Activated CD4-positive, alpha-beta T cell treated with anti-CD3 and anti-CD28 coated beads, Interleukin-2, Interleukin-4, amounts not matched to agents 100 ng/mL and 50 ng/mL, durations not matched to agents 16 hours and 8 hours (primary cell): ENCODE results near the gene AKT1S1.

ENCODE experiments used
- DNase-seq: peaks from one replicate; pipeline ENCODE4 v3.0.0-alpha.2; 2020; ENCODE audit warnings: low spot score

AKT1S1 gene

DNA sequence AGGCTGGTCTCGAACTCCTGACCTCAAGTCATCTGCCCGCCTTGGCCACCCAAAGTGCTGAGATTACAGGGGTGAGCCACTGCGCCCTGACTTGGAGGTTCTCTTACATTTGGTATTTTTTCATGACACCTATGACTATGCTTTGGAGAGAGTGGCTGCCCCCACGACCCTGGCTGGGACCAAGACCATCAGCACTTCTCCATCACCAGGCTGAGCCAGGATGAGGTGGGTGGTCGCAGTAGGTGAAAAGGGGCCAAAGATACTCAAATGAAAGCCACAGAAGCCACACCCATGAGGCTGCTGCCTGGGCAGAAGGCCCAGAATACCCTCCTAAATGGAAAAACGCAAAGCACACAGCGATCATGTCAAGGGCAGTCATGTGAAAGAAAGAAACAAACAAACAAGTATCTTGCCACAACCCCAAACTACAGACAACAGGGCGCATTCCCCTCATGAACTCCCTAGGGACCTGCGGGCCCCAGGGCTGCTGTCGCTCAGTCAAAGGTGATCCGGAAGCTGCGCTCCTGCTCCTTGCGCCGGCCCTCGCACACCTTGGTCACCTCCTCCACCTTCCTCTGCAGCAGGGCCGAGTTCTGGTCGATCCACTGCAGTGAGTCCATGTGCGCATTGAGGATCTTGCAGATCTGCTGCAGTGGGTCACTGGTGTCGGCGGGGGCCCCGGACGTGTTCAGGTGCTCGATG lies 30.7 kb upstream of the AKT1S1 start:
- DNase-seq, result no peak

DNA sequence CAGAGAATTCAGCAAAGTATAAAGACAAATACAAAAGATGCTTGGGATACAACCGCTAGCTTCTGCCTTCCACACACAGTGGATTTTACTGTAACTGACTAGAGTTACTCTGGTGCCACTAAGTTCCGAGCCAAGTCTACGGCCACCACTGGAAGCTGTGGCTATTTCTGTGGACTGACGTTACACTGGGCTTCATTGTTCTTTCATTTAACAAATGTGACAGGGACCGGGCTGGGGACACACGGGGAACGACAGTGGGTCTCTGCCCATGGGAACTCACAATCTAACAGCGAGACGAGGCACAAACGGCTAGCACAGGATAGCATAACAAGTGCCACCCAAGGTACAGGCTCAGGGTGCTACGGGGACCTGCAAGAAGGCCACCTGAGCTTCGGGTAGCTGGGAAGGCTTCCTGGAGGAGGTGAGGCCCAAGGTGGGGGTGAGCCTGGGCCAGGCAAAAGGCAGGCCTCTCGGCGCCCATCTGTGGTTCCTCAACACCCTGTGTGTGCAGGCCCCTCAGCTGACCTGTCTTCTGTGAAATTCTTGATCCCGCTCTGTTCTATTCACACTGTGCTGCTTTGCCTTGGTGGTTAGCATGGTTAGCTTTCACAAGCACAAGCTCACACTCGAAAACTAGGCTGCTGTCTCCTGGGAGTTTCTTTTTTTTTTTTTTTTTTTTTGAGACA lies 29.9 kb upstream of the AKT1S1 start:
- no peak for DNase-seq

DNA sequence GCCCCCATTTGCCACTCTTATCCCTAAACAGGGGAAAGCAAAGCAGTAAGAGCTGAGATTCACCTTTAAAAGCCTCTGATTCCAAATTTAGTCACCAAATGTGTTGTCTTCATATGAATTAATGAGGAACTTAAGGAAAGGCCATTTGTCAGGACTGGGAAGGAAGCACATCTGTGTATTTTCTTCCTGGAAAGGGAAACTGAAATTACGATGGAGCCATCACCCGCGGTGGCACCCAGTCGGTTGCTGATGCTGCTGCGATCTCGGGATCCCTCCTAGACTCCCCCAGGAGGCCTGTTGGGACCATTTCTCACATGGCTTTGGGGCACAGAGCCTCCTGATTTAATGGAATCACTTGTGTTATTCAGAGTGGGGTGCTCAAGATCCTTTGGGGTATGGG lies 27.0 kb upstream of the AKT1S1 start:
- no peak for DNase-seq

DNA sequence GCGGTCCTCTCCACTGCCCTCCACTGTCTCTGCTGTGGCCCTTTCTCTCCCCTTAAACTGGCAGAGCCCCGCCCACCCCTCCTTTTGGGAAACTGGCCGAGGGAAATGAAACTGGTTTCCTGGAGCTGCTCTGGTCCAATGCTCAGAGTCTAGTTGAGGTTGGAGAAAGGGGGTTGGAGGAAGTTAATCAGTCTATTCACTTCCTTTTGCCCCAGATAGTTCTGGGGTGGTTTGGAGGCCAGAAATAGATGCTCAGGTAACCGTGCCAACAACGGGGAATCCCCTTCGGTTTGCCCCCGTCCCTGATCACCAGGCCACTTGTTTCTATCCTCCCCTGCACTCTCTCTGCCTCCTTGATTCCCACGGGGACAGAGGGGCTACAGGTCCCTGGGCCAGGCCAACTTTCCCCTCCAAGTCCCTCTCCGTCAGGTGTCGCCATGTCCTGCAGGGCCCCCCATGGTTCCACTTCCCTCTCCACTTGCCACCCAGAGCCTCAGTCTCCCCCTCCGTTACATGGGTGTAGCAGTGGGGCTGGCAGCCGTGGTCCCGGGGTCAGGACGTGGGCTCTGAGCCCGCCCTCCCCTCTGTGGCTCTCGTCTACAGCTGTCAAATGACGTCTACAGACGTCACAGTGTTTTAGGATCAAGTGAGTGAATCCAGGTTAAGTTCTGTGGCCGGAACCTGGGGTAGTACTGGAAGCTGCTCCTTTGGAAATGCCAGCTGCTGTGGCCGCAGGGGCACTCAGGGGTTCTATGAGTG lies 19.9 kb upstream of the AKT1S1 start, which contains the start of gene IL4I1:
TSS of gene IL4I1 (minus strand) at position 25 of the 759 bp plus-strand sequence. CDS start 727 bp downstream, outside the sequence.
- peak; percentile 78 for DNase-seq

DNA sequence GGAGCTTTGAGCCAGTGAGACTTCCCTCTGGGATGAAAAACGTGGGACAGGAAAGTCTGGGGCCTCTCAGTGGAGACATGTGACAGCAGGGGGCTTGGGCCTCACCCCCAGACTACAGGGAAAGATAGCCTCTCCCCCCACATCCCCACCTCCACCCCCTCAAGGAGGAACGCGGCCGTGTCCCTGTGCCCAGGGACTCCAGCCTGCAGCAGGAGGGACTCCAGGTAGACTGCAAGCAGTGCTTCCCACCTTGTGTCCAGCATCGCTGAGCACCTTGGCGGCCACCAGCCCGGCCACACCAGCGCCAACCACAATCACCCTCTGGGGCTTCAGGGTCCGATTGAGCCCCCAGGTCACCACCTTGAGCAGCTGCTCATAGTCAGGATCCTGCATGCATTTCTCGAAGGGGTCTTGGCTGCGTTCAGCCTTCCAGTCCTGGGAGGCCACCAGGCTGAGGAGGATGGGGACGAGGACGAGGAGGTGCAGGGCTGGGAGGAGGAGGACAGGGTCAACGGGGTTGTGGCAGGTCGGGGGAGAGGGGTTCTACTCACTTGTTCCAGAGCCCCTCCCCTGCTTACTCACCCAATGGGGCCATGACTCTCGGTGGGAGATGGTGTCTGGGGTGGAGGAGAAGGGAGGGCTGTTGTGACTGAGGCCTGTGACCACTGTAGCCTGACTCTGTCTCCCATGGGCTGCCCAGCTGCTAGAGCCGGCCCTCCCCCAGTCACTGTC lies 18.6 kb upstream of the AKT1S1 start:
- no peak for DNase-seq

GRCh38 chr19:49894879-49895565 lies 17.9 kb upstream of the AKT1S1 start:
- peak; percentile 64 for DNase-seq

- no peak for DNase-seq
Measured at GRCh38 chr19:49894011-49894664, 17.0 kb upstream of the AKT1S1 start.

DNA sequence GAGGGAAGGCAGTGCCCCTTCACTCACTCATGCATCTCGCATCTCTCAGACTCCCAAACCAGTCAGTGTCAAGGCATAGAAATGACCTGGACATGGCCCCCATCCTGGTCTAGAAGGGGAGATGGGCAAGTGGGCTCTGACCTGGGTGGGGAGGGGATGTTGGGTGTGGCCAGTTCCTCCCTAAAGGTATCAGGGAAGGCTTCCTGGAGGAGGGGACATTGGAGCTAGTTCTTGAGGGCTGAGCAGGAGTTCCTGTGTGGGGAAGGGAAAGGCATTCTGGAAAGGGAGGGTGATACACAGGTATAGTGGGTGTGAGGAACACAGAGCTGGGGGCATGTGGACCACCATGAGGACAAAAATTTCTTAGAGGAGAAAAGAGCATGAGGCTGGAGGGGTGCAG lies 15.6 kb upstream of the AKT1S1 start:
- no peak for DNase-seq

DNA sequence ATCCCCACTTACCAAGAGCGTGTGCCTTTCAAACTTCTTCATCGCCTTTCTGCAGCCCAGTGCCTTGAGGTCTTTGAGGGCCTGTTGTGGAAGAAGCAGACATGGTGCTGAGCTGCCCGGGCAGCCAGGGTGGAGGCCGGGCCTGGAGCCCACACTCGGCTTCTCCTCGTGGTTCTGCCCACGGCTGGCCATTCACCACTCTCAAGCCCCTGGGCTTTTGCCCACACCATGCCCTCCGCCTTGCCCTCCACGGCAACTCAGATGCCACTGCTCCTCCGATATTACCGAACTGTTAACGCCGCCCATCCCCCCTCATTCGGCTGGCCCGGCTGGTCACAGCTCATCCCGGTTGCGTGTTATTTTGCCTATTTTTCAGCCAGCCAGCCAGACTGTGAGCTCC lies 14.2 kb upstream of the AKT1S1 start:
- DNase-seq, result no peak

DNA sequence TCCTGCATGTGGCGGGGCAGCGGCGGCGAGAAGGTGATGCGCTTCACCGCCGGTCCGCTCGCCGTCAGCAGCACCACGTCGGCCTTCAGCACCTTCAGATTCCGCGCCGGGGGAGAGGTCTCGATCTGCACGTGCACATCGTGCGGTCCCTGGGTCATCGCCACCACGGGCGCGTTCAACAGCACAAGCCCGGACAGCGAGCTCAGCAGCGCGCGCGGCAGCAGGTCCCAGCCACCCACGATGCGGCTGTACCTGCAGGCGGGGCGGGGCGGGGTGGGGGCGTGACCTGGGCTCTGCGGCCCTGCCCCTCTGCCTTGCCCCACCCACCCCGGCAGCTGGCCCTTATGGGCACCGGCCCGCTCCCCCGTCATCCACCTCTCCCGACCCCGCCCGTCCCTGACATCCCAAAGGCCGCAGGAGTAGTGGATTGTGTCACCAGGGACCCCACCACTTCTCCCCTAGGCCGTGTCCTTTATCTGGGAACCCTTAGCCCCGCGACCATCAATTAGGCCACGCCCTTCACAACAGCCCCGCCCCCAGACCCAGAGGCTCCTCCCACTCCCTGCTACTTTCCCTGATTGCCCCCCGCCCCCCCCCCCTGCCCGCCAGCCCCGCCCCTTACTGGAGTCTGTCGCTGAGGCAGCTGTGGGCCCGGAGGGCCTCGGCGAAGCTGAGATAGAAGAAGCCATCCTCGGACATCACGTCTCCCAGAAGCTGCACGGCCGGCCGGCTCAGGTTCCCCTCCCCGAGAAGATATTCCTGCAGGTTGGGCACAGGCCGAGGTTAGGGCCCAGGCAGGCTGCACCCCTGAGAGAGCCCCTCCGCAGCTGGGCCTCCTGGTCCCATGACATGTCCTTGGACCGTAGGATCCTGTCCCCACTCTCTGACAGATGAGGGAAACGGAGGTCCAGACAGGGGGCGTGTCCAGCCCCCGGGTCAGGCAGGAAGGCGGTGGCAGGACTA lies 13.5 kb upstream of the AKT1S1 start:
- peak; percentile 39 for DNase-seq

DNA sequence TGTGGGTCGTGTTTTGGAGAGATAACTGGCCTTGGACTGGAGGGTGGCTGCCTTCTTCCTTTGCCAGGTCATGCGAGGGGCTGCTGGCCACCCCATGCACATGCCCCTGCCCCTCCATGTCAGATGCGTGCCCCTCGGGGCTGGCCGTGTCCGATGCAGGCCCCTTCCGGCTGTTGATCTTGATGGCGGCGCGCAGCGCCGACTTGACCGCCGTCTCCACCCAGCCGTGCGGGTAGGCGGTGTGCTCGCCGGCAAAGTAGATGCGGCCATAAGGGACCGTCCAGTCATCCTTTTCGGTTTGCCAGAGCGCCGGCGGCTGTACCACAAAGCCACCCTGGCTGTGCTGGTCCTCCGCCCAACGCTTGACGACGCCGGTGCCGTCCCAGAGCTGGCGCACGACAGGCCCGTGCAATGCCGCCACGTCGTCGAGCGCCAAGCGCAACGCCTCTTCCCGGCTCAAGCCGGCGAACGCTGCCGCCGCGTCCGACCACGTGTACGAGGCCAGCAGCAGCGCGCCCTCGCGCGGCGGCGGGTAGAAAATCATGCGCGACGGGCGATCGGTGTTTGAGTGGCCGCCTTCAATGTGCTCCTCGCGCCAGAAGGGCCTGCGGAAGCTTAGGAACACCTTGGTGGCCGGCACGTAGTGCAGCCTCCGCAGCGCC lies 12.7 kb upstream of the AKT1S1 start:
- DNase-seq, result peak; percentile 82

DNA sequence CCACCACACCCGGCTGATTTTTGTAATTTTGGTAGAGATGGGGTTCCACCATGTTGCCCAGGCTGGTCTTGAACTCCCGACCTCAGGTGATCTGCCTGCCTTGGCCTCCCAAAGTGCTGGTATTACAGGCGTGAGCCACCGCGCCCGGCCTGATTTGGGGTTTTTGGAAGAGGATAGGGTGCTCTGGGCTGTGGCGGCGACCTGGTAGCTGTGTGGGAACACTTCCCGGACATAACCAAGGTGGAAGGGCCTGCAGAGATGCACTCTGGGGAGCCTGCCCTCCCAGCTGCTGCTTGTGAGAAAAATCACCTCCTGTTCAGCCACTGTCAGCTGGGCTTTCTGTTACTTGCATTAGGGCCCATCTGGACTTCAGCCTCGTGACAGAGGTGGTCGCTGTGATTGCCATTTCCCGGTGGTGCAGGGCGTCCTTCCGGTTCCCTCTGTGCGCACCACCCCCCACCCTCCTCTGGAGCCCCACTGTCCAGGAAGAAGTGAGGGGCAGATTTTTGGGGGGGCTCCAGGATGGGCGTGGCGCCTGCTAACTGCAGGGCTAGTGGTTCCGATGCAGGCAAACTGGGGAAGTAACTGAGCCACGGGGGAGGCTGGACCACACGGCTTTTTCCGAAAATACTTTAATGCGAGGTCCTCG lies 12.0 kb upstream of the AKT1S1 start:
- DNase-seq, result no peak

GRCh38 chr19:49888510-49888824 lies 11.3 kb upstream of the AKT1S1 start:
- DNase-seq, result no peak

DNA sequence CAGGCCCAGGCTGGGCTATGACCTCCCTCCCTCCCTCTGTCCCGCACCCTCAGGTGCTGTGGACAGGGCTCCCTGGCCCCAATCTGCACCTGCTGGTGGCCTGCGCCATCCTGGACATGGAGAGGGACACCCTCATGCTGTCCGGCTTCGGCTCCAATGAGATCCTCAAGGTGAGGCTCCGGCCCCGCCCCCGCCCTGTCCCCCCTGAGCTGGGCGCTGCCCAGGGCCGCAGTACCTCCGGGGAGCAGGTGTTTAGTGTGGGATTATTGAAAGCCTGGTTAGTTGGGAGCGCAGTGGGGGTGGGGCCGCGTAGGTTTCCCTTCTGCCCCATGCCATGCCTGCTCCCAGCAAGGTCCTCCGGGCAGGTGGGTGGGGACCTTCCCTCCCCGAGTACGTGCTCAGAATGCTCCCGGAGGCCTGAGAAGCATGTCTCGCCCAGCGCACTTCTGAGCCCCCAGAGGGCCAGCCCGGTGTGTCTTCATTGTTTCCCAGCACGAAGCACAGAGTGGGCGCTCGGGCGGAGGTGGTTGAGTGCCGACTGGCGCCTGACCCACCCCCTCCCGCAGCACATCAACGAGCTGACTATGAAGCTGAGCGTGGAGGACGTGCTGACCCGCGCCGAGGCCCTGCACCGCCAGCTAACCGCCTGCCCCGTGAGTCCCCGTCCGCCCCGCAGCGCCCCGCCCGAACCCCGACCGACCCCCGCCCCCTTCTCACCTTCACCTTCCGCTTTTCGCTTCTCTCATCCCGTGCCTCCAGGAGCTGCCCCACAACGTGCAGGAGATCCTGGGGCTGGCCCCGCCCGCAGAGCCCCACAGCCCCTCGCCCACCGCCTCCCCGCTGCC lies 10.7 kb upstream of the AKT1S1 start:
- no peak for DNase-seq

GRCh38 chr19:49887037-49887664 lies 10.0 kb upstream of the AKT1S1 start:
- DNase-seq, result no peak

DNA sequence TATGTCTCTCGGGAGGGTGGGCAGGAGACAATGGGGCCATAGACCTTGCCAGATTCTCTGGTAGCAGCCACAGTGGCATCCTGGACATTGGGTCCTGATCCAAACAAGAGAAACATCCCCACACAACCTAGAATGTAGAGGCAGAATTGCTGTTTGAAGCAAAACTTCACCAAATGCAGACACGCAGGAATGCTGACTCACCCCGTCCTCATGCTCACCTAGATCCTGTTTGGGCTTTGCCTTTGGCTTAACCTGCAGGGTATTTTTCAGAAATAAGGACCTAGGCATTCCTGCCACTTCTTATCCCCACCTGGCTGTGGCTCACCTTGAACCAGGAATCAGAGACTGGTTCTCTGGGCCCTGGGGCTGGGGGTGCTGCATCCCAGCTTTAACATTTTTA lies 7.6 kb upstream of the AKT1S1 start:
- DNase-seq, result no peak

DNA sequence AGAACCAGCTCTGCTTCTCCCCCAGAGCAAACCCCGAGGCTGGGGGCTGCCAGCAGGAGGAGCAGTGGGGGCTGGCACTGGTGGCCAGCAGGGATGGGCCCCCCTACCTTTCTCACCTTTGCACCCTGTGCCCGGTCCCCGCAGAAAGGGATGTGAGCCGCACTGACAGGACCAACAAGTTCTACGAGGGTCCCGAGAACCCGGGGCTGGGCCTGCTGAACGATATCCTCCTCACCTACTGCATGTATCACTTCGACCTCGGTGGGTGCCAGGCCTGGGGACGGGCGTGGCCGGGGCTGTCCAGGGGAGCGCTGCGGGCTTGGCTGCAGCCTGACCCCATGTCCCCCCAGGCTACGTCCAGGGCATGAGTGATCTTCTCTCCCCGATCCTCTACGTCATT lies 7.0 kb upstream of the AKT1S1 start:
- DNase-seq, result no peak

DNA sequence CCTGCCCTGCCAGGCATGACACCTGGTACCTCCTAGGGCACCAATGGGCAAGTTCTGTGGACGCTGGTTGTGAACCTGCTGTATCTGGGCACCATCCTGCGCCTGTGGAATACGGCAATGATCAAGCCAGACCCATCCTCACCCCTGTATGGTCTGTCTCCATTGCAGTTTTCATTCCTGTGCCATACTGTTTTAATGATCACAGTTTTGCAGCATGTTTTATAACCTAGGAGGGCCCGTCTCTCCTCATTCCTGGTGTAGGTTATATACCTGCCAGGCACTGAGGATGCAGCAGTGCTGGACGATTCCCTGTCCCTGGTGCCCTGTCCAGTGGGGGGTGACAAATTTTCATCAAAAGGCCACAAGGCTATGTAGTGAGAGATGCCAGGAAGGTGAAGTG lies 5.9 kb upstream of the AKT1S1 start:
- DNase-seq, result no peak
